GM18526 (cell line): ENCODE measurements around the gene PCBP3.

Experiments
- POLR2A ChIP-seq: IDR thresholded peaks from 3 replicates; pipeline ENCODE4 v1.6.1; 2011; ENCODE audit not compliant: insufficient read length; ENCODE audit errors: extremely low read depth

PCBP3 gene

DNA sequence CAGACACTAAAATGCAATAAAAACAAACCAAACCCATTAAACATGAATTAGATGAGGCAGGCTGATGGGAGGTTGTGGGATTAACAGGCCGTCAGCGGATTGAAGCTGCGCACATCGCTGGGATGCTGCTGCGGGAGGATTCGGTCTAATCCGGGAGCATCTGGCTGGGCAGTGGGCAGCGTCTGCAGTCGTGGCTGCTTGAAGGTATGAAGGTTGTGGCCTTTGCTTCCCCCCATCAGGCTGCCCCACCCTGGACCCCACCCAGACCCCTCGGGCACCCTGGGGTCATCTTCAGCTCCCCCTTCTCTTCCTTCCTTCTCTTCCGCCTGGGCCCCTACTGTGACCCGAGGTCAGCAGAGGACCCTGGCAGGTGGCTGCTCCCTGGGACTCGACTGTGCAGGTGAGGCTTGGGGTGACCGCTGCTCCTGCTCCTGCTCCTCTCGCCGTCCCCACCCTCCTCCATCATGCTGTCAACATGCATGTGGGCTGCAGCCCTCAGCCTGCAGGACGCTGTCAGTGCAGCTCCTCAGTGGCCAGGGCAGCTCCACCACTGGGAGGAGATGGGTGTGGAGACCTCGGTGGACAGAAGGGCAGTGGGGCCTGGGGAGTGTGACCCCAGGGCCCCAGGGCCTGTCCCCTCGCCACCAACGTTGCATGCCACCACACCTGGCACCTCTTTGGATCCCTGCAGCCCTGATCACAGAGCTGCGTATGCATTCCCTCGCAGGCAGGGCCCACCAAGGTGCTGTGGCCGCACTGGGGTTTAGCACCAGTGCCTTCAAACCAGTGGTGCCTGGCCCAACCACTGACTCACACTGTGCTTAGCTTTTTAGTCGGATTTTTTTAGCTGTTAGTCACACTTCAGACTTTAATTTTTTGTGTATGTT lies 225.8 kb downstream of the PCBP3 start:
- TF ChIP-seq POLR2A = no peak

DNA sequence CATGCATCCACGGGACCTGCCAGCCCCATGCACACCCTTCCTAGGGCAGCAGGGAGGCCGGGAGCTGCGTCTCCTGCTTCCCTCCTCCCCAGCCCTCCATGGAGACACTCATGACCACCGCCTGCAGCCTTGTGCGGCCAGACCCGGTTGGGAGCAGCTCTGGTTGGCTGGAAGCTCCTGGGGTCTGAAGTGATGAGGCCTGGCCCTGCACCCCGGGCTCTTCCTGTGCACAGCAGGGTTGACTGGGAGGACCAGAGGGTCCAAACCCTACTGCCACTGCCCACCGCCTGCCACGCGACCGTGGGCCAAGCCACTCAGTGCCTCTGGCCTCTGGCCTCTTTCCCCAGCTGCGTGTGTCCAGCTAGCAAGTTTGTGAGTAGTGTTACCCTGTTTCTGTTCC lies 226.9 kb downstream of the PCBP3 start:
- TF ChIP-seq POLR2A = no peak

DNA sequence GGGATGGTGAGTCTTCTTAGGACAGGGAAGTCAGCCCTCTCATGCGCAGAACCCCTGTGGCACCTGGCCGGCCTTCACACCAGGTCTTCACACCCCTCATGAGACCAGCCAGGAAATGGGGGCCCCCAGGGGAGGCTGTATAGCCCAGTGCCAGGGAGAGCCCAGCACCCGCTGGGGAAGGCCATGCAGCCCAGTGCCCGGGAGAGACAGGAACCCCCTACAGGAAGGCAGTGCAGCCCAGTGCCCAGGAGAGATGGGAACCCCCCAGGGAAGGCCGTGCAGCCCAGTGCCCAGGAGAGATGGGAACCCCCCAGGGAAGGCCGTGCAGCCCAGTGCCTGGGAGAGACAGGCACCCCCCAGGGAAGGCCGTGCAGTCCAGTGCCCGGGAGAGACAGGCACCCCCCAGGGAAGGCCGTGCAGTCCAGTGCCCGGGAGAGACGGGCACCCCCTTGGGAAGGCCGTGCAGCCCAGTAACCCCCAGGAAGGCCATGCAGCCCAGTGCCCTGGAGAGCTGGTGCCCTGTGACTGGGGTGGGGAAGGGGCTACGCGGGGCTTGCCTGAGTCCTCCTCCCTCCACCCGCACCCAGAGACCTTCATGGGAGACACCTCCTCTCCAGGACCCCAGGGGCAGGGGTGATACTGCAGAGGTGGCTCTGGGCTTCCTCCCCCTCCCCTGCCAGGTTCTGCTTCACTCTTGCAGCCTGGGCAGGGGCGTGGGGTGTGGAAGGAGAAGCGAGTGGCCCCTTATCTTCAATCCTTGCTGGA lies 227.5 kb downstream of the PCBP3 start:
- no peak for TF ChIP-seq POLR2A

DNA sequence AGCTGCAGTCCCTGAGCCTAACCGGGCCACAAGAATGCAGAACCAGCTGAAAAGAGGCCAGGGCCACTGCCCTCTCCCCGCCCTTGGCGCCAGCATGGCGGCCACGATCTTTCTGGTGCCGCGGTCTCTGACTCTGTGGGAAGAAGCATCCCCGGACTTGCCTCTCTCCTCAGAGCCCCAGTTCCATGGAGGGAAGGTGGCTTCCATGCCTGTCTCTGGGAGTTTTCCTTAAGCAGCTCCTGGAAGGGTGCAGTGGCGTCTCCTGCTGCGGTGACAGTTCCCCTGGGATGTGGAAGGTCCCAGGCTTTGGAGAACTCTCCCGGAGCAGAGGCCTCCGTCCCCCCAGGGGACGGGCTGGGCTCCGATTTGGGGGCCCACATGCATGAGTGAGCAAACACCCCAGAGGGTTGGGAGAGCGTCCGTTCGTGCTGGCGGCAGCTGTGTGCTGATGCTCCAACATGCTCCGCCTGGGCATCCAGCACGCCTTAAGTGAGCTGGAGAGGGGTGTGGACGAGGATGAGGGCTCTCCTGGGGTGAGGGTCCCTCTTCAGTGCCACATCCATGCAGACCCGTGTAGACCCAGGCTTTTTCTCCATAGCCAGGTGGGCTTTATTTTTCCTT lies 228.2 kb downstream of the PCBP3 start:
- no peak for TF ChIP-seq POLR2A

DNA sequence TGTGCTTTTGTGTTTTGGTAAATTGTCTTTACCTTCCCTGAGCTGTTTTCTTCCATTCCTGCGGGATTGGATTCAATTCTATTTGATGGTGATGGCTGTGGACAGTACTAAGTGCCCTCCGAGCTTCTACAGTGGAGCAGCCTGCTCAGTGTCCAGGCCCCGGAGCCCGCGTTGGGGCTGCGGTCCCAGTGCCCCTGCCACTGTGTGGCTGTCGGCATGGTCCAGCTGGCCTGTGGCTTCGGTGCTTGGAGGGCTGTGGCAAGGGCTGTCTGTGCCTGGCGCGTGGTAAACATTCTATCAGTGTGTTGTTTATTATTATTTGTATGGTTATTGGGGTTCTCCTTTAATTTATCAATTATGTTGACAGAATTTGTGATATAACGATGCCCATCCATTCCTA lies 228.9 kb downstream of the PCBP3 start:
- no peak for TF ChIP-seq POLR2A

DNA sequence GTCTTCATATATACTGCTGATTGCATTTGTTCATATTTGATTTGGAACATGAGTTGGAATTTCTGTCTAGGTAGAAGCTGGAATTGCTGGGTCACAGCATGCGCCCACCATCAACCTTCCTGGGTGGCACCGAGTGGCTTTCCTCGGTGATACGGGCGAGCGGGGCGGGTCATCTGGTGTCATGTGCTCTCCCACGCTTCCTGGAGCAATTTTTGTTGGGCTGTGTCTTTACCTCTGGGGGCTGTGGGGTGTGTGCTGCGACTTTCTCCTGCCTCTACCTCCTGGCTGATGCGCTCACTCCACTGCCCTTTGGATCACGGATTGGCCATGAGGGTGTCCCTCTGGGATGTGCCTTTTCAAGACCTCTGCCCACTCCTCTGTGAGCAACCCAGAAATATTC lies 229.4 kb downstream of the PCBP3 start:
- TF ChIP-seq POLR2A = no peak

DNA sequence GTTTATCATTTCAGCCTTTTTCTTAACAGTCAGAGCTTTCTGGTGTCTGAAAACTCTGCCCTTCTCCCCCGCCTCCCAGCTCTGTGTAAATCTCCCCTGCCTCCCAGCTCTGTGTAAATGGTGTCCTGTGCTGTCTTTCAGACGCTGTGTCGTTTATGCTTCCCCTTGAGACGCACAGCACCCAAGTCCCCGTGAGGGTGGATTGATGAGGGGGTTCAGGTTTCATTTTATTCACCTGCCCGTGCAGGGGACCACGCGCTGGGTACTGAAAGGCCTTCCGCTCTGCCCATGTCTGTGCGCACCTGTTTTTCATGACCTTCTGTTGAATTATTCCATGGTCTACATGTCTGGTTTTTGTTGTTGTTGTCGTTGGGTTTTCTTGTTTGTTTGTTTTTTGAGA lies 229.9 kb downstream of the PCBP3 start:
- TF ChIP-seq POLR2A = no peak

DNA sequence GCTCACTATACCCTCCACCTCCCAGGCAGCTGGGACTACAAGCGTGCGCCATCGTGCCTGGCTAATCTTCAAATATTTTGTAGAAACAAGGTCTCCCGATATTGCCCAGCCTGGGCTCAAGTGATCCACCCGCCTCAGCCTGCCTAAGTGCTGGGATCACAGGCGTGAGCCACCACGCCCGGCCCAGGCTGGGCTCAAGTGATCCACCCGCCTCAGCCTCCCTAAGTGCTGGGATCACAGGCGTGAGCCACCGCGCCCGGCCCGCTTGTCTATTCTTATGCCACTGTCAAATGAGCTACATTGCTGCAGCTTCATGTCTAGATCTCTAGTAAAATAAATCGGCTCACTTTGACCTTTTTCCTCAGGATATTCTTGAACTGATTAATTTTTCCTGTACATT lies 230.3 kb downstream of the PCBP3 start:
- no peak for TF ChIP-seq POLR2A

DNA sequence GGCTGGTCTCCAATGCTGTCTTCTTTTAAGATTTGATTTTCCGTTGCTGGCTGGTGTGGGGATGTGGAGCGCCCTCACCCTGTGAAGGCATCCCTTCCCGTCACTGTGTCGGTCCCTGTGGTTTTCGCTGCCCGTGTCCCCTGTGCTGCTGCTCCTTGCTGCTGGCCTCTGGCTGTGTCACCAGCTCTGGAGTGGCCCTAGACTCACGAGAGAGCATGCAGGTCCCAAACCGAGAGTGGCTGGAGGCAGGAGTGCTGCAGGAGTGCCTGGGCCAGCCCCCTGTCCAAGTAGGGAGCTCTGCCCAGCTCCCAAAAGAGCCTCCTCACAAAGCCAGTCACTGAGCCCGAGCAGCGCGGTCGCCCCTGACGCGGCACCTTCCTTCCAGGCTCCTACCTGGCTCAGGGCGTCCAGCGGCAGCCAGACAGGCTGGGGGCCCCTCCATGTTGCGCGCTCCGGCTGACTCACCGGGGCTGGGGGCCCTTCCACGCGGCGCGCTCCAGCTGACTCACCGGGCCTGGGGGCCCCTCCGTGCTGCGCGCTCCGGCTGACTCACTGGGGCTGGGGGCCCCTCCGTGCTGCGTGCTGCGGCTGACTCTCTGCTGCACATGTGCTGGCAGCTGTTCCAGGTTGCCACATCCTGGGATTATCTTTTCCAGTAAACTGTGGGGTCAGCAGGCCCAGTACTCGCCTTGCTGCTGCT lies 231.3 kb downstream of the PCBP3 start:
- TF ChIP-seq POLR2A = no peak

DNA sequence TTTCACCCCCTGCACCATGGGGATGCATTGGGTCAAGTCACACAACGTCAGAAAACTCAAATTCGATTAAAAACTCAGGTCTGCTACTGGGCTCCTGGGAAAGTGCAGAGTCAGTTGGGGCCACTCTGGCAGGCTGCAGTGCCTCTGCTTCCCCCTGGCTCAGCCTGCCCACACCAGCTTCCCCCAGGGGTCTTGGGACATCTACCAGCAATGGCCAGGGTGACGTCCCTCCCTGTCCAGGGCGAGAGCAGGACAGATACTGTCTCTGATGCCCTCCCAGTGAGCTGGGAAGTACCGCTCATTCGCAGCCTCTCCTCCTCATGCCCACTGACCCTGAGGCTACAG lies 231.9 kb downstream of the PCBP3 start:
- no peak for TF ChIP-seq POLR2A

DNA sequence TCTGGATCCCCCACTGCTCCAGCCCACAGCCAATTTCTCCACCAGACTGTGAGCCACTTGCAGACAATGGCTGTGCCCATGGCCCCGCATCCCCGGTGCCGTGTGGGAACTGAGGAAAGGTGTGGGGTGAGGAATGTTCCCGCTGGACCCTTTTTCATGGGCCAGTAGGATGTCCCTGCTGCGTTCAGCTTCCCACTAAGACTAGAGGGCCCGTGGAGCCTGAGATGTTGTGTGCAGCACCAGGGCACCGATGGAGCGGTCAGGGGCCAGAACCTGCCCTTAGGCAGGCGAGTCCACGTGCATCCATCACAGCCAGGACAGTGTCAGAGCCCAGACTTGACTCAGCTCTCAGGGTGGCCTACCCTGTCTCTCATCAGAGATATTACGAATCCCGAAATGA lies 232.4 kb downstream of the PCBP3 start:
- no peak for TF ChIP-seq POLR2A

DNA sequence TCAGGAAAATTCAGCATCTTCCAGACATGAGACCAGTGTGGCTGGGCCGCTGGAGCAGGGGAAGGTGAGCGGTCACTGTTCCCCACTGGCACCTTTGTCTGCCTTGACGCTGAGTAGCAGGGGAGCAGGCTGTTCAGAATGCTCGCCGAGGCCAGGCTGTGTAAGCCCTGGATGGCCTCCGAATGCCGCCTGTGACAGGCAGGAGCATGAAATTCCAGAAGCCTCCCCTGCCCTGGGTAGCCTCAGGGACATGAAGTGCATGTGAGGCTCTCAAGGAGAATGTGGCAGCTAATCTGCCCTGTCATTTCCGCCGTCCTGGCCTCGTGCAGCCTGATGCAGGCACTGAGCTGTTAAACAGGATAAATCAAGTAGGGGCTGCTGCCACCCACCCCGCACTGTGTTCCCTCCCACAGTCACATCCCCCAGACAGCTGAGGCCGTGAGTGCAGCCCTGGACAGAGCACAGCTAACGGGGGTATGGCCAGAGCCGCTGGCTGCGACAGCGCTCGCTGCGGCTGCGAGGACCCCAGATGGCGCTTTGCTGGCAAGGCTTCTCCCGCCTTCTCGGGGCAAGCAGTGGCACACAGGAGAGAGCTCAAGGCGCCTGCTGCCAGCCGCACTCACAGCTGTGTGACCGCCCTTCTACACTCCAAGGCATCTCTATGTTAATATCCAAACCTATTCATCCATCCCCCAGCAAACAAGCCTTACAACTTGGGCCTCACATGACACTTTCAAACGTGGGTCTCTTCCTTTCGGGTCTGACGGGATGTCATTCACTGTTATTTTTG lies 233.1 kb downstream of the PCBP3 start:
- TF ChIP-seq POLR2A = no peak

DNA sequence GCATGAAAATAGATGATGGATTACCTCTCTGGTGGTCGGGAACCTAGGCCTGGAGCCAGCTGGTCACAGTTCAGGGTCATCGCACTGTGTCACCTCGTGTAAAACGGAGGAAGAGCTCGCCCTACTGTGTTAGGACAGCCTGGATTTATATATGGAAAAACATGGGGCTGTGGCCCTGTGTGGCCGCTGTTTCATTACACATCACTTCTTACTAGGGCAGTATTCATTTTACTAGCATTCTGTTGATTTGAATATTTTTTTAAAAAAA lies 233.6 kb downstream of the PCBP3 start:
- no peak for TF ChIP-seq POLR2A

DNA sequence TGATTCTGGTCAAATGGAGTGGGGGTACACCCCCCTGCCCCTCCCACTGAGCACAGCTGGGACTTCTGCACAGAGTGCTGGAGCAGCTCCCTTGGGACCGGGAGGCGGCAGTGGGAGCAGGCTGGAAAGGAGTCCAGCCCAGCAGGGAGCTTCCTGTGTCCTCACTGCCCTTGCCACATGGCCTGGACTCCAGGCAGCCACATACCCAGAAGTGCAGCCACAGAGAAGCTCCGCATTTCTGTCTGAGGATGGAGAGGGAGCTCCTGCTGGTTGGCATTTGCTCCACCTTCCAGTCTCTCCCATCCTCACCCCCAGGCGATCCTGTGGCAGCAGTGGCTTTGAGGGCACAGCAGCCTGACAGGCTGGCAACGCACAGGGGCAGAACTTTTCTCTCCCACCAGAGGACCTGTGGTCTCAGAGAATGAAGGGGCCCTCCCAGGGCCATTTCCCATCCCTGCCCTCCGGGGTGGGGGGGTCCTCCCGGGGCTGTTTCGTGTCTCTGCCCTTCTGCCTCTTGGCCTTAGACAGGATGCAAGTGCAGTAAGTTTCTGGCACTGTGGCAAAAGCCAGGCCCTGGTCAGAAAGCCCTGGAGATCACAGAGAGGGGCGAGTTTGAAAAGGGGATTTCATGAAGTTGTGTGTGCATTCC lies 234.4 kb downstream of the PCBP3 start:
- TF ChIP-seq POLR2A = no peak
